ENCODE results near the gene TLDC2.

GRCh38 chr20:36827541-36828279 lies 48.2 kb upstream of the TLDC2 start:
- TF ChIP-seq POLR2A (IDR thresholded peaks at IDR 0.05; ENCODE audit: low read length) (no peak), GATA1 (IDR thresholded peaks at IDR 0.05; ENCODE audit: low read depth, low read length) (no peak)

All from erythroblast (primary cell).